GM21619 (cell line): Measurements from ENCODE around the gene OBSL1.

ENCODE experiments used
- ATAC-seq: cut with Tn5 transposase; IDR thresholded peaks from one replicate; pipeline ENCODE4 v1.9.1; 2021; ENCODE audit not compliant: unreplicated experiment

OBSL1 gene

GRCh38 chr2:219552382-219553167 lies 18.8 kb downstream of the OBSL1 start:
- peak; percentile 91 for ATAC-seq

GRCh38 chr2:219551441-219552381 lies 19.6 kb downstream of the OBSL1 start:
- ATAC-seq = peak; percentile 20

- no peak for ATAC-seq
Observed at GRCh38 chr2:219549619-219550018, 21.7 kb downstream of the OBSL1 start.

GRCh38 chr2:219548990-219549389 lies 22.3 kb downstream of the OBSL1 start:
- no peak for ATAC-seq

- ATAC-seq = no peak
Observed at GRCh38 chr2:219547621-219548020, 23.7 kb downstream of the OBSL1 start.

- no peak for ATAC-seq
Observed at GRCh38 chr2:219545943-219546352, 25.4 kb downstream of the OBSL1 start.

- ATAC-seq = no peak
Observed at GRCh38 chr2:219545295-219545942, 25.9 kb downstream of the OBSL1 start.

GRCh38 chr2:219544567-219544966 lies 26.8 kb downstream of the OBSL1 start:
- ATAC-seq = no peak

GRCh38 chr2:219543596-219544358 lies 27.6 kb downstream of the OBSL1 start, which contains the start of the genes CHPF and TMEM198:
TSS of gene CHPF (minus strand) at chr2:219543809. CDS start at chr2:219543538, 271 bp downstream.
TSS of gene TMEM198 (plus strand) at chr2:219544028. CDS start at chr2:219544728, 700 bp downstream.
- ATAC-seq = peak; percentile 70

GRCh38 chr2:219542931-219543595 lies 28.3 kb downstream of the OBSL1 start:
- ATAC-seq = peak; percentile 37

- peak; percentile 46 for ATAC-seq
Observed at GRCh38 chr2:219541611-219542180, 29.6 kb downstream of the OBSL1 start.

- ATAC-seq = no peak
Observed at GRCh38 chr2:219540784-219541504, 30.4 kb downstream of the OBSL1 start.

GRCh38 chr2:219539926-219540678 lies 31.2 kb downstream of the OBSL1 start:
- no peak for ATAC-seq

- ATAC-seq = no peak
Observed at GRCh38 chr2:219538956-219539788, 32.2 kb downstream of the OBSL1 start.

GRCh38 chr2:219538504-219538951 lies 32.8 kb downstream of the OBSL1 start:
- ATAC-seq = no peak

GRCh38 chr2:219537657-219538488 lies 33.5 kb downstream of the OBSL1 start:
- ATAC-seq = no peak
